Measurements from ENCODE around the gene SH3TC1. TPM values are rescaled to one million over a fixed set of nuclear protein-coding genes. Genes with fewer than 3 reads are reported as not detected.

SH3TC1 gene
- total RNA-seq, 1 donor from 2014 or later, result 18.9 TPM

GRCh38 chr4:8210010-8210409 lies 10.9 kb downstream of the SH3TC1 start:
- TF ChIP-seq CTCF (IDR thresholded peaks at IDR 0.05; ENCODE audit: insufficient read depth, low read length, poor library complexity, severe bottlenecking), result no peak
- Histone ChIP-seq H3K4me3 (ENCODE audit: low read depth, low read length) (no peak overlapping the region), H3K36me3 (ENCODE audit: control insufficient read depth, insufficient read depth, low read length) (no peaks in the 10 kb centered on the region), H3K27me3 (ENCODE audit: control insufficient read depth, insufficient read depth, low read length) (no peaks in the 10 kb centered on the region)
- DNase-seq (ENCODE audit: low read depth), result no peak

- Histone ChIP-seq H3K4me3 (ENCODE audit: low read depth, low read length) (no peak overlapping the region), H3K27me3 (ENCODE audit: control insufficient read depth, insufficient read depth, low read length) (no peaks in the 10 kb centered on the region), H3K36me3 (ENCODE audit: control insufficient read depth, insufficient read depth, low read length) (no peaks in the 10 kb centered on the region)
- no peak for TF ChIP-seq CTCF (IDR thresholded peaks at IDR 0.05; ENCODE audit: insufficient read depth, low read length, poor library complexity, severe bottlenecking)
- no peak for DNase-seq (ENCODE audit: low read depth)
These were observed 11.5 kb downstream of the SH3TC1 start for GRCh38 chr4:8210616-8211015.

GRCh38 chr4:8211251-8211650 lies 12.2 kb downstream of the SH3TC1 start:
- Histone ChIP-seq H3K27me3 (ENCODE audit: control insufficient read depth, insufficient read depth, low read length) (no peaks in the 10 kb centered on the region), H3K36me3 (ENCODE audit: control insufficient read depth, insufficient read depth, low read length) (no peaks in the 10 kb centered on the region), H3K4me3 (ENCODE audit: low read depth, low read length) (no peak overlapping the region)
- no peak for DNase-seq (ENCODE audit: low read depth)
- no peak for TF ChIP-seq CTCF (IDR thresholded peaks at IDR 0.05; ENCODE audit: insufficient read depth, low read length, poor library complexity, severe bottlenecking)

GRCh38 chr4:8211737-8212581 lies 12.9 kb downstream of the SH3TC1 start:
- H3K27me3 ChIP-seq (ENCODE audit: control insufficient read depth, insufficient read depth, low read length), result no peaks in the 10 kb centered on the region
- no peak overlapping the region for H3K4me3 ChIP-seq (ENCODE audit: low read depth, low read length)
- no peak for DNase-seq (ENCODE audit: low read depth)
- no peaks in the 10 kb centered on the region for H3K36me3 ChIP-seq (ENCODE audit: control insufficient read depth, insufficient read depth, low read length)
- no peak for TF ChIP-seq CTCF (IDR thresholded peaks at IDR 0.05; ENCODE audit: insufficient read depth, low read length, poor library complexity, severe bottlenecking)

- TF ChIP-seq CTCF (IDR thresholded peaks at IDR 0.05; ENCODE audit: insufficient read depth, low read length, poor library complexity, severe bottlenecking), result no peak
- no peaks in the 10 kb centered on the region for H3K36me3 ChIP-seq (ENCODE audit: control insufficient read depth, insufficient read depth, low read length)
- H3K4me3 ChIP-seq (ENCODE audit: low read depth, low read length), result no peak overlapping the region
- DNase-seq (ENCODE audit: low read depth), result no peak
- no peaks in the 10 kb centered on the region for H3K27me3 ChIP-seq (ENCODE audit: control insufficient read depth, insufficient read depth, low read length)
These were observed 13.5 kb downstream of the SH3TC1 start for GRCh38 chr4:8212622-8213021.

- TF ChIP-seq CTCF (IDR thresholded peaks at IDR 0.05; ENCODE audit: insufficient read depth, low read length, poor library complexity, severe bottlenecking), result no peak
- Histone ChIP-seq H3K27me3 (ENCODE audit: control insufficient read depth, insufficient read depth, low read length) (no peaks in the 10 kb centered on the region), H3K4me3 (ENCODE audit: low read depth, low read length) (no peak overlapping the region), H3K36me3 (ENCODE audit: control insufficient read depth, insufficient read depth, low read length) (no peaks in the 10 kb centered on the region)
- no peak for DNase-seq (ENCODE audit: low read depth)
These were observed 14.0 kb downstream of the SH3TC1 start for GRCh38 chr4:8213121-8213520.
